ENCODE measurements around the gene MRGPRE. TPM values are rescaled to one million over a fixed set of nuclear protein-coding genes. Genes with fewer than 3 reads are reported as not detected.
A peak's percentile ranks its signal among the peaks of the same experiment; 100 is the strongest.

Gene MRGPRE
- total and polyA plus RNA-seq, 4 donors, result not detected

GRCh38 chr11:3196161-3197043, 35.8 kb downstream of the MRGPRE start:
- ATAC-seq (ENCODE audit: low FRiP score) (no peak), DNase-seq (peak; percentile 35 to 69)
- Histone ChIP-seq H3K9me3 (ENCODE audit: control insufficient read depth, low read length) (no peaks in the 10 kb centered on the region), H3K4me1 (ENCODE audit: control insufficient read depth in 1 of 2, insufficient read depth in 2 of 2, low read length in 2 of 2) (no peaks in the 10 kb centered on the region), H3K4me3 (ENCODE audit: low read length in 2 of 2) (no peak overlapping the region), H3K27ac (ENCODE audit: low read depth in 1 of 2, low read length in 2 of 2) (no peak overlapping the region), H3K27me3 (ENCODE audit: control insufficient read depth in 1 of 2, insufficient read depth in 2 of 2, low read length in 1 of 2) (no peaks in the 10 kb centered on the region), H3K36me3 (ENCODE audit: control insufficient read depth in 1 of 2, insufficient read depth in 2 of 2, low read length in 1 of 2) (no peaks in the 10 kb centered on the region)
- intact Hi-C loops (cut with DNase I), result no loop called here
- 88 to 90% methylated on average over 23 of the region's 23 CpGs for WGBS, 2 donors

GRCh38 chr11:3195251-3196160, 36.7 kb downstream of the MRGPRE start:
- Histone ChIP-seq H3K36me3 (ENCODE audit: control insufficient read depth in 1 of 2, insufficient read depth in 2 of 2, low read length in 1 of 2) (no peaks in the 10 kb centered on the region), H3K9me3 (ENCODE audit: control insufficient read depth, low read length) (no peaks in the 10 kb centered on the region), H3K4me1 (ENCODE audit: control insufficient read depth in 1 of 2, insufficient read depth in 2 of 2, low read length in 2 of 2) (no peaks in the 10 kb centered on the region), H3K4me3 (ENCODE audit: low read length in 2 of 2) (no peak overlapping the region), H3K27ac (ENCODE audit: low read depth in 1 of 2, low read length in 2 of 2) (no peak overlapping the region), H3K27me3 (ENCODE audit: control insufficient read depth in 1 of 2, insufficient read depth in 2 of 2, low read length in 1 of 2) (no peaks in the 10 kb centered on the region)
- 67 to 73% methylated on average over 22 of the region's 22 CpGs for WGBS, 2 donors
- intact Hi-C loops (cut with DNase I), result no loop called here
- peak in 1 of 2 donors; percentile 49 for DNase-seq
- no peak for ATAC-seq (ENCODE audit: low FRiP score)

- Histone ChIP-seq H3K4me1 (ENCODE audit: control insufficient read depth in 1 of 2, insufficient read depth in 2 of 2, low read length in 2 of 2) (no peaks in the 10 kb centered on the region), H3K27me3 (ENCODE audit: control insufficient read depth in 1 of 2, insufficient read depth in 2 of 2, low read length in 1 of 2) (no peaks in the 10 kb centered on the region), H3K9me3 (ENCODE audit: control insufficient read depth, low read length) (no peaks in the 10 kb centered on the region), H3K36me3 (ENCODE audit: control insufficient read depth in 1 of 2, insufficient read depth in 2 of 2, low read length in 1 of 2) (no peaks in the 10 kb centered on the region), H3K27ac (ENCODE audit: low read depth in 1 of 2, low read length in 2 of 2) (no peak overlapping the region), H3K4me3 (ENCODE audit: low read length in 2 of 2) (no peak overlapping the region)
- intact Hi-C loops (cut with DNase I), result no loop called here
- 83 to 88% methylated on average over 12 of the region's 12 CpGs for WGBS, 2 donors
- peak in 1 of 2 donors; percentile 30 for DNase-seq
- ATAC-seq (ENCODE audit: low FRiP score), result no peak
These were observed 38.0 kb downstream of the MRGPRE start for GRCh38 chr11:3194016-3194816.

GRCh38 chr11:3193373-3194015, 38.7 kb downstream of the MRGPRE start:
- Histone ChIP-seq H3K36me3 (ENCODE audit: control insufficient read depth in 1 of 2, insufficient read depth in 2 of 2, low read length in 1 of 2) (no peaks in the 10 kb centered on the region), H3K4me1 (ENCODE audit: control insufficient read depth in 1 of 2, insufficient read depth in 2 of 2, low read length in 2 of 2) (no peaks in the 10 kb centered on the region), H3K27me3 (ENCODE audit: control insufficient read depth in 1 of 2, insufficient read depth in 2 of 2, low read length in 1 of 2) (no peaks in the 10 kb centered on the region), H3K27ac (ENCODE audit: low read depth in 1 of 2, low read length in 2 of 2) (no peak overlapping the region), H3K4me3 (ENCODE audit: low read length in 2 of 2) (no peak overlapping the region), H3K9me3 (ENCODE audit: control insufficient read depth, low read length) (no peaks in the 10 kb centered on the region)
- 92% methylated on average over 19 of the region's 19 CpGs for WGBS, 2 donors
- intact Hi-C loops (cut with DNase I), result no loop called here
- DNase-seq (no peak), ATAC-seq (ENCODE audit: low FRiP score) (no peak)

GRCh38 chr11:3192511-3193372, 39.5 kb downstream of the MRGPRE start:
- intact Hi-C loops (cut with DNase I), result no loop called here
- Histone ChIP-seq H3K36me3 (ENCODE audit: control insufficient read depth in 1 of 2, insufficient read depth in 2 of 2, low read length in 1 of 2) (no peaks in the 10 kb centered on the region), H3K9me3 (ENCODE audit: control insufficient read depth, low read length) (no peaks in the 10 kb centered on the region), H3K27me3 (ENCODE audit: control insufficient read depth in 1 of 2, insufficient read depth in 2 of 2, low read length in 1 of 2) (no peaks in the 10 kb centered on the region), H3K27ac (ENCODE audit: low read depth in 1 of 2, low read length in 2 of 2) (no peak overlapping the region), H3K4me1 (ENCODE audit: control insufficient read depth in 1 of 2, insufficient read depth in 2 of 2, low read length in 2 of 2) (no peaks in the 10 kb centered on the region), H3K4me3 (ENCODE audit: low read length in 2 of 2) (no peak overlapping the region)
- ATAC-seq (ENCODE audit: low FRiP score) (no peak), DNase-seq (peak in 1 of 2 donors; percentile 29)
- 89 to 91% methylated on average over 13 to 14 of the region's 14 CpGs for WGBS, 2 donors

- Histone ChIP-seq H3K4me1 (ENCODE audit: control insufficient read depth in 1 of 2, insufficient read depth in 2 of 2, low read length in 2 of 2) (no peaks in the 10 kb centered on the region), H3K4me3 (ENCODE audit: low read length in 2 of 2) (no peak overlapping the region), H3K27me3 (ENCODE audit: control insufficient read depth in 1 of 2, insufficient read depth in 2 of 2, low read length in 1 of 2) (no peaks in the 10 kb centered on the region), H3K9me3 (ENCODE audit: control insufficient read depth, low read length) (no peaks in the 10 kb centered on the region), H3K27ac (ENCODE audit: low read depth in 1 of 2, low read length in 2 of 2) (no peak overlapping the region), H3K36me3 (ENCODE audit: control insufficient read depth in 1 of 2, insufficient read depth in 2 of 2, low read length in 1 of 2) (no peaks in the 10 kb centered on the region)
- WGBS, 2 donors, result 91 to 95% methylated on average over 19 of the region's 19 CpGs
- DNase-seq, result no peak
- intact Hi-C loops (cut with DNase I), result no loop called here
- no peak for ATAC-seq (ENCODE audit: low FRiP score)
These were observed 40.5 kb downstream of the MRGPRE start for GRCh38 chr11:3191586-3192324.

GRCh38 chr11:3190600-3190999, 41.6 kb downstream of the MRGPRE start:
- no peak for DNase-seq
- no peaks in the 10 kb centered on the region for H3K4me1 ChIP-seq (ENCODE audit: control insufficient read depth in 1 of 2, insufficient read depth in 2 of 2, low read length in 2 of 2)
- no peaks in the 10 kb centered on the region for H3K36me3 ChIP-seq (ENCODE audit: control insufficient read depth in 1 of 2, insufficient read depth in 2 of 2, low read length in 1 of 2)
- no peaks in the 10 kb centered on the region for H3K27me3 ChIP-seq (ENCODE audit: control insufficient read depth in 1 of 2, insufficient read depth in 2 of 2, low read length in 1 of 2)
- WGBS, 2 donors, result 84% methylated on average over 6 of the region's 6 CpGs
- no peaks in the 10 kb centered on the region for H3K9me3 ChIP-seq (ENCODE audit: control insufficient read depth, low read length)
- no peak overlapping the region for H3K4me3 ChIP-seq (ENCODE audit: low read length in 2 of 2)
- no peak for ATAC-seq (ENCODE audit: low FRiP score)
- intact Hi-C loops (cut with DNase I), result no loop called here
- H3K27ac ChIP-seq (ENCODE audit: low read depth in 1 of 2, low read length in 2 of 2), result no peak overlapping the region
